ENCODE data around the gene SFXN1.

SFXN1 gene

GRCh38 chr5:175461370-175461769 is 17.0 kb upstream of the SFXN1 start:
- H3K27ac ChIP-seq (ENCODE audit: low read length, poor library complexity, severe bottlenecking) = no peak overlapping the region
- no peak overlapping the region for H3K4ac ChIP-seq (ENCODE audit: low read depth in 1 of 2, low read length in 2 of 2)
- H3K4me1 ChIP-seq (ENCODE audit: control insufficient read depth, insufficient read depth, low read depth, low read length) = no peaks in the 10 kb centered on the region
- peaks cover 7 to 33% of the 10 kb centered on the region in 2 experiments for H3K27me3 ChIP-seq (ENCODE audit: control insufficient read depth in 1 of 2, insufficient read depth in 1 of 2, low read length in 2 of 2)
- H3K23ac ChIP-seq (ENCODE audit: low read length in 2 of 2) = no peak overlapping the region
- no peak overlapping the region for H3K18ac ChIP-seq (ENCODE audit: low read depth in 1 of 2, low read length in 2 of 2)
- H2BK120ac ChIP-seq (ENCODE audit: low read depth, low read length) = no peak overlapping the region
- H4K91ac ChIP-seq (ENCODE audit: low read length) = no peak overlapping the region
- 91% methylated on average over 12 of the region's 13 CpGs for WGBS
- H2AK5ac ChIP-seq (ENCODE audit: low read length, severe bottlenecking) = no peak overlapping the region
- no peaks in the 10 kb centered on the region for H3K79me1 ChIP-seq (replicated peaks; ENCODE audit: low read length, poor library complexity, severe bottlenecking)
- H2BK12ac ChIP-seq (ENCODE audit: low read length in 2 of 2) = no peak overlapping the region
- no peak overlapping the region for H4K8ac ChIP-seq (ENCODE audit: low read length)
- no peak overlapping the region for H2AFZ ChIP-seq (ENCODE audit: low read depth, low read length)
- H3K9me3 ChIP-seq (ENCODE audit: control insufficient read depth, low read length) = no peaks in the 10 kb centered on the region
- no peak overlapping the region for H3K14ac ChIP-seq (ENCODE audit: low read length in 2 of 2)
- no peak overlapping the region for H3K4me2 ChIP-seq (ENCODE audit: low read length, poor library complexity, severe bottlenecking)
- no peak overlapping the region for H3K4me3 ChIP-seq (ENCODE audit: insufficient read depth in 1 of 2, low read depth in 1 of 2, low read length in 2 of 2)
- DNase-seq = no peak
- H2BK15ac ChIP-seq (ENCODE audit: low read depth, poor library complexity, severe bottlenecking) = no peak overlapping the region
- no peak overlapping the region for H2BK5ac ChIP-seq (ENCODE audit: low read depth, low read length, poor library complexity, severe bottlenecking)
- no peaks in the 10 kb centered on the region for H3K36me3 ChIP-seq (ENCODE audit: control insufficient read depth in 1 of 2, insufficient read depth in 2 of 2, low read depth in 1 of 2, low read length in 2 of 2)
- H3K9ac ChIP-seq (ENCODE audit: low read length) = no peak overlapping the region

DNA sequence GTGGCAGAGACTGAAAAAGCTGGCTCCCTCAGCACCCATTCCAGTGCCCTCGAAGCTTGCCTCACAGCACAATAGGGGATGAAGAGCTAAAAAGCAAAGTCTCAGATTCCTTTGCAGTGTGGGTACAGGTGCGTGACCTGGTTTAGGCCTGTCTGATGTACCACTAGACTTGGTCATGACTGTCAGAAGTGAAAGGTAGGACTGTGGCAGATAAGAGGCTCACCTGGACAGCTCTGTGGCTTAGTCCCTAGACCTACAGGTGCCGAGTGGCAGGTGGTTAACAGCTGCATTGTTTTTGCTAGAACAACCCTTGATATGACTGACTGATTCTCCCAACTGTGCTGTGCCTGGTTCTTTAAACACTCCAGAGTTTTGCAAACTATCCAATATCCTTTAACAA is 14.7 kb upstream of the SFXN1 start:
- WGBS = 88% methylated on average over 3 of the region's 3 CpGs
- Histone ChIP-seq H3K4me1 (ENCODE audit: control insufficient read depth, insufficient read depth, low read depth, low read length) (no peaks in the 10 kb centered on the region), H3K36me3 (ENCODE audit: control insufficient read depth in 1 of 2, insufficient read depth in 2 of 2, low read depth in 1 of 2, low read length in 2 of 2) (no peaks in the 10 kb centered on the region), H3K4me3 (ENCODE audit: insufficient read depth in 1 of 2, low read depth in 1 of 2, low read length in 2 of 2) (no peak overlapping the region), H4K91ac (ENCODE audit: low read length) (no peak overlapping the region), H2BK15ac (ENCODE audit: low read depth, poor library complexity, severe bottlenecking) (no peak overlapping the region), H3K14ac (ENCODE audit: low read length in 2 of 2) (no peak overlapping the region), H3K4ac (ENCODE audit: low read depth in 1 of 2, low read length in 2 of 2) (no peak overlapping the region), H3K23ac (ENCODE audit: low read length in 2 of 2) (no peak overlapping the region), H2BK120ac (ENCODE audit: low read depth, low read length) (no peak overlapping the region), H3K9ac (ENCODE audit: low read length) (no peak overlapping the region), H3K9me3 (ENCODE audit: control insufficient read depth, low read length) (no peaks in the 10 kb centered on the region), H2AFZ (ENCODE audit: low read depth, low read length) (no peak overlapping the region), H2BK12ac (ENCODE audit: low read length in 2 of 2) (no peak overlapping the region), H3K27ac (ENCODE audit: low read length, poor library complexity, severe bottlenecking) (no peak overlapping the region), H3K79me1 (replicated peaks; ENCODE audit: low read length, poor library complexity, severe bottlenecking) (no peaks in the 10 kb centered on the region), H4K8ac (ENCODE audit: low read length) (no peak overlapping the region), H3K18ac (ENCODE audit: low read depth in 1 of 2, low read length in 2 of 2) (no peak overlapping the region), H2AK5ac (ENCODE audit: low read length, severe bottlenecking) (no peak overlapping the region), H2BK5ac (ENCODE audit: low read depth, low read length, poor library complexity, severe bottlenecking) (no peak overlapping the region), H3K4me2 (ENCODE audit: low read length, poor library complexity, severe bottlenecking) (no peak overlapping the region), H3K27me3 (ENCODE audit: control insufficient read depth in 1 of 2, insufficient read depth in 1 of 2, low read length in 2 of 2) (peaks cover 18 to 19% of the 10 kb centered on the region in 2 experiments)
- DNase-seq = no peak

GRCh38 chr5:175464074-175464941 is 14.1 kb upstream of the SFXN1 start:
- Histone ChIP-seq H2BK120ac (ENCODE audit: low read depth, low read length) (no peak overlapping the region), H3K4ac (ENCODE audit: low read depth in 1 of 2, low read length in 2 of 2) (no peak overlapping the region), H2AFZ (ENCODE audit: low read depth, low read length) (no peak overlapping the region), H2BK5ac (ENCODE audit: low read depth, low read length, poor library complexity, severe bottlenecking) (no peak overlapping the region), H3K9ac (ENCODE audit: low read length) (no peak overlapping the region), H3K14ac (ENCODE audit: low read length in 2 of 2) (no peak overlapping the region), H3K27ac (ENCODE audit: low read length, poor library complexity, severe bottlenecking) (no peak overlapping the region), H2BK12ac (ENCODE audit: low read length in 2 of 2) (no peak overlapping the region), H4K8ac (ENCODE audit: low read length) (no peak overlapping the region), H3K27me3 (ENCODE audit: control insufficient read depth in 1 of 2, insufficient read depth in 1 of 2, low read length in 2 of 2) (peaks cover 12 to 18% of the 10 kb centered on the region in 2 experiments), H3K36me3 (ENCODE audit: control insufficient read depth in 1 of 2, insufficient read depth in 2 of 2, low read depth in 1 of 2, low read length in 2 of 2) (no peaks in the 10 kb centered on the region), H3K4me3 (ENCODE audit: insufficient read depth in 1 of 2, low read depth in 1 of 2, low read length in 2 of 2) (no peak overlapping the region), H4K91ac (ENCODE audit: low read length) (no peak overlapping the region), H3K9me3 (ENCODE audit: control insufficient read depth, low read length) (no peaks in the 10 kb centered on the region), H2BK15ac (ENCODE audit: low read depth, poor library complexity, severe bottlenecking) (no peak overlapping the region), H3K79me1 (replicated peaks; ENCODE audit: low read length, poor library complexity, severe bottlenecking) (no peaks in the 10 kb centered on the region), H3K18ac (ENCODE audit: low read depth in 1 of 2, low read length in 2 of 2) (no peak overlapping the region), H2AK5ac (ENCODE audit: low read length, severe bottlenecking) (no peak overlapping the region), H3K23ac (ENCODE audit: low read length in 2 of 2) (no peak overlapping the region), H3K4me2 (ENCODE audit: low read length, poor library complexity, severe bottlenecking) (no peak overlapping the region), H3K4me1 (ENCODE audit: control insufficient read depth, insufficient read depth, low read depth, low read length) (no peaks in the 10 kb centered on the region)
- 54% methylated on average over 10 of the region's 11 CpGs for WGBS
- peak; percentile 52 for DNase-seq

DNA sequence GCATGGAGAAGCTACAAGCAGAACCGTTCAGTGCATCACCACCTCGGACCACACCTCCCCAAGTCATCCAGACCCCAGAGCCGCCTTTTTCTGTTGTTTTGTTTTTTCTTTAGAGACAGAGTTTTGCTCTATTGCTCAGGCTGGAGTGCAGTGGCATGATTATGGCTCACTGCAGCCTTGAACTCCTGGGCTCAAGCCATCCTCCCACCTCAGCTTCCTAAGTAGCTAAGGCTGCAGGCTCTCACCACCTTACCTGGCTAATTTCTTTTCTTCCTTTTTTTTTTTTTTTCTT is 13.5 kb upstream of the SFXN1 start:
- no peaks in the 10 kb centered on the region for H3K79me1 ChIP-seq (replicated peaks; ENCODE audit: low read length, poor library complexity, severe bottlenecking)
- H3K4ac ChIP-seq (ENCODE audit: low read depth in 1 of 2, low read length in 2 of 2) = no peak overlapping the region
- no peak overlapping the region for H3K4me2 ChIP-seq (ENCODE audit: low read length, poor library complexity, severe bottlenecking)
- peaks cover 12 to 20% of the 10 kb centered on the region in 2 experiments for H3K27me3 ChIP-seq (ENCODE audit: control insufficient read depth in 1 of 2, insufficient read depth in 1 of 2, low read length in 2 of 2)
- H3K9ac ChIP-seq (ENCODE audit: low read length) = no peak overlapping the region
- no peak overlapping the region for H3K23ac ChIP-seq (ENCODE audit: low read length in 2 of 2)
- H2AFZ ChIP-seq (ENCODE audit: low read depth, low read length) = no peak overlapping the region
- H3K36me3 ChIP-seq (ENCODE audit: control insufficient read depth in 1 of 2, insufficient read depth in 2 of 2, low read depth in 1 of 2, low read length in 2 of 2) = no peaks in the 10 kb centered on the region
- no peak overlapping the region for H3K14ac ChIP-seq (ENCODE audit: low read length in 2 of 2)
- no peak overlapping the region for H2BK15ac ChIP-seq (ENCODE audit: low read depth, poor library complexity, severe bottlenecking)
- WGBS = 0% methylated on average over 1 of the region's 3 CpGs
- no peak overlapping the region for H2BK12ac ChIP-seq (ENCODE audit: low read length in 2 of 2)
- H3K4me3 ChIP-seq (ENCODE audit: insufficient read depth in 1 of 2, low read depth in 1 of 2, low read length in 2 of 2) = no peak overlapping the region
- H4K91ac ChIP-seq (ENCODE audit: low read length) = no peak overlapping the region
- H3K18ac ChIP-seq (ENCODE audit: low read depth in 1 of 2, low read length in 2 of 2) = no peak overlapping the region
- H3K9me3 ChIP-seq (ENCODE audit: control insufficient read depth, low read length) = no peaks in the 10 kb centered on the region
- H3K27ac ChIP-seq (ENCODE audit: low read length, poor library complexity, severe bottlenecking) = no peak overlapping the region
- no peak for DNase-seq
- no peak overlapping the region for H2BK5ac ChIP-seq (ENCODE audit: low read depth, low read length, poor library complexity, severe bottlenecking)
- no peak overlapping the region for H4K8ac ChIP-seq (ENCODE audit: low read length)
- H2BK120ac ChIP-seq (ENCODE audit: low read depth, low read length) = no peak overlapping the region
- H3K4me1 ChIP-seq (ENCODE audit: control insufficient read depth, insufficient read depth, low read depth, low read length) = no peaks in the 10 kb centered on the region
- H2AK5ac ChIP-seq (ENCODE audit: low read length, severe bottlenecking) = no peak overlapping the region

Measured in mesenchymal stem cell (in vitro differentiated cells and primary cell).